Osteoblast (primary cell): ENCODE results near the gene AUTS2. TPM values are rescaled to one million over a fixed set of nuclear protein-coding genes. Genes with fewer than 3 reads are reported as not detected.

Source experiments
- DNase-seq: peaks from one replicate; pipeline ENCODE4 v3.0.0; 2011; ENCODE audit warnings: low spot score, mixed read lengths; ENCODE audit not compliant: insufficient read length; ENCODE audit errors: missing footprints
- H2AFZ ChIP-seq: 2 replicates; pipeline ENCODE4 v1.6.0; 2011; ENCODE audit warnings: mild to moderate bottlenecking, low read length
- H3K27ac ChIP-seq: 2 replicates; pipeline ENCODE4 v1.5.1; 2011; ENCODE audit warnings: mild to moderate bottlenecking, low read depth, low read length, moderate library complexity
- H3K27me3 ChIP-seq: 2 replicates; pipeline ENCODE4 v1.6.0; 2012; ENCODE audit warnings: mild to moderate bottlenecking, control low read depth, inconsistent platforms, low read length, moderate library complexity; ENCODE audit not compliant: insufficient read depth
- H3K36me3 ChIP-seq: 2 replicates; pipeline ENCODE4 v1.5.1; 2011; ENCODE audit warnings: mild to moderate bottlenecking, low read length, control low read depth, moderate library complexity; ENCODE audit not compliant: insufficient read depth
- H3K4me1 ChIP-seq: 2 replicates; pipeline ENCODE4 v1.5.1; 2011; ENCODE audit warnings: mild to moderate bottlenecking, low read length, control low read depth, moderate library complexity; ENCODE audit not compliant: insufficient read depth
- H3K4me2 ChIP-seq: 2 replicates; pipeline ENCODE4 v1.6.0; 2011; ENCODE audit warnings: mild to moderate bottlenecking, low read length; ENCODE audit not compliant: insufficient read depth
- H3K4me3 ChIP-seq: fragments of 200-600 bp; sonication (generic); 3 replicates; pipeline ENCODE4 v1.5.1; 2012; ENCODE audit warnings: mild to moderate bottlenecking, low read length, inconsistent platforms; ENCODE audit not compliant: insufficient read depth
- H3K79me2 ChIP-seq: 2 replicates; pipeline ENCODE4 v1.6.0; 2012; ENCODE audit warnings: mild to moderate bottlenecking, low read length, control low read depth, inconsistent platforms; ENCODE audit not compliant: insufficient read depth
- H3K9me3 ChIP-seq: 2 replicates; pipeline ENCODE4 v1.5.1; 2011; ENCODE audit warnings: low read depth, low read length, control low read depth
- H4K20me1 ChIP-seq: 2 replicates; pipeline ENCODE4 v1.6.0; 2012; ENCODE audit warnings: mild to moderate bottlenecking, low read length, control low read depth; ENCODE audit not compliant: insufficient read depth
- total RNA-seq: library from RNA; depleted of rRNA; stranded (reverse); fragments of >200 nt; gene quantifications from 2 replicates; pipeline ENCODE4 v1.2.3, GENCODE V29; 2012
- TF ChIP-seq, protein P1 (sequence below): IDR thresholded peaks from 2 replicates; pipeline ENCODE4 v1.5.1; 2011; ENCODE audit warnings: mild to moderate bottlenecking, low read depth, low read length, moderate library complexity; ENCODE audit errors: extremely low read depth

AUTS2 gene
- total RNA-seq, 1 donor: 15.2 TPM

DNA sequence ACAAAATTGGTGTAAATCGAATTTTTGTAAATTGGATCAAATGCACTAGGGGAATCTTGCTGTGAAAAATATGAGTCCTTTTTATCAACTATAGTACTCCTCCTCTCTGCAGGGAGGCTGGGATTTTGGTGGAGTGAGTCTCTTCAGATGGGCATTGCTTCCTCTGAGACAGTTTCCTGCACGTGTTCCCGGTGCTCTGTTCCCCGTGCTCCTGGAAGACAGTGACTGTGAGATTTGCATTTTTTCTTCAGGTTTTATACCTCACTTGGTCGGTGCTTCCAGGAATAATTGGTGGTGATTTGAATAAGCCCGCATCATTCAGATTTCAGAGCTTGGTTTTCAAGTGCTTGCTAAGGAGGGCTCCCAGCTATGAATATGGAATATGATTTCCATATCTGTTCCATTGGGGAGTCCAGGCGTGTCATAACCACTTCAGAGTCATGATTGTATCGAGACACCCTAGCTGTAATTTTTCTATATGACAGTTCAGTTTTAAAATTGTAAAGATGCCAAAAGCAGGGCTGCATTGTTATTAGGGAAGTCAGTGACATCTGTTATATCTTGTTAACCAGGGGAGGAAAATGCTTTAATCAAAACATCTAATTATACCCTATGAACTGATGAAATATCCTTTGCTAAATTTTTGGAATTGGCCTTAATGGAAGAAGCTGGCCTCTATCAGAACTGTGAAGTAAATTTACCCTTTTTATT, 12.3 kb downstream of the AUTS2 start:
- TF ChIP-seq, protein P1, sequence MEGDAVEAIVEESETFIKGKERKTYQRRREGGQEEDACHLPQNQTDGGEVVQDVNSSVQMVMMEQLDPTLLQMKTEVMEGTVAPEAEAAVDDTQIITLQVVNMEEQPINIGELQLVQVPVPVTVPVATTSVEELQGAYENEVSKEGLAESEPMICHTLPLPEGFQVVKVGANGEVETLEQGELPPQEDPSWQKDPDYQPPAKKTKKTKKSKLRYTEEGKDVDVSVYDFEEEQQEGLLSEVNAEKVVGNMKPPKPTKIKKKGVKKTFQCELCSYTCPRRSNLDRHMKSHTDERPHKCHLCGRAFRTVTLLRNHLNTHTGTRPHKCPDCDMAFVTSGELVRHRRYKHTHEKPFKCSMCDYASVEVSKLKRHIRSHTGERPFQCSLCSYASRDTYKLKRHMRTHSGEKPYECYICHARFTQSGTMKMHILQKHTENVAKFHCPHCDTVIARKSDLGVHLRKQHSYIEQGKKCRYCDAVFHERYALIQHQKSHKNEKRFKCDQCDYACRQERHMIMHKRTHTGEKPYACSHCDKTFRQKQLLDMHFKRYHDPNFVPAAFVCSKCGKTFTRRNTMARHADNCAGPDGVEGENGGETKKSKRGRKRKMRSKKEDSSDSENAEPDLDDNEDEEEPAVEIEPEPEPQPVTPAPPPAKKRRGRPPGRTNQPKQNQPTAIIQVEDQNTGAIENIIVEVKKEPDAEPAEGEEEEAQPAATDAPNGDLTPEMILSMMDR: no peak
- H3K9me3 ChIP-seq: no peaks in the 10 kb centered on the region
- H3K36me3 ChIP-seq: no peaks in the 10 kb centered on the region
- H3K27me3 ChIP-seq: no peaks in the 10 kb centered on the region
- no peak overlapping the region for H3K4me3 ChIP-seq
- no peaks in the 10 kb centered on the region for H3K4me1 ChIP-seq
- no peak overlapping the region for H2AFZ ChIP-seq
- H3K4me2 ChIP-seq: no peak overlapping the region
- peaks cover 4% of the 10 kb centered on the region for H3K79me2 ChIP-seq
- no peak overlapping the region for H3K27ac ChIP-seq
- no peak for DNase-seq
- peaks cover 5% of the 10 kb centered on the region for H4K20me1 ChIP-seq

DNA sequence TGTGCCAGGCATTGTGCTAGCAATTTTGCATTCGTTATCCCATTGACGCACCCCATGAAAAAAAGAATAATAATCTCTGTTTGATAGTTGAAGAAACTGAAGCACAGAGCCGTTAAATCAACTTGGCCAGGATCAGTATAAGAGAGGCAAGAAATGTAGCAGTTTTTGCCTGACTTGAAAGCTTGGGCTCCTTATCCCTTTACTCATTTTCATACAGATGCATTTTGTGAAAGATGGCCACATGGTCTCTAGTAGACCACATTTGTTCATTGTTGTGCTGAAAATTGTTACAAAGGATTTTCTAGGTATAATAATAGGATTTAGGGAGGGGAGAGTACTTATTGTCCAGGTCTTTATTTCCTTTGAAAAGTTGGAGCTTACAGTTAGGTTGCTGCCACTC, 14.7 kb downstream of the AUTS2 start:
- Histone ChIP-seq H3K4me1 (no peaks in the 10 kb centered on the region), H3K79me2 (peaks cover 2% of the 10 kb centered on the region), H3K9me3 (no peaks in the 10 kb centered on the region), H3K36me3 (no peaks in the 10 kb centered on the region), H3K4me3 (no peak overlapping the region), H4K20me1 (peaks cover under 1% of the 10 kb centered on the region), H3K27ac (no peak overlapping the region), H3K27me3 (no peaks in the 10 kb centered on the region), H3K4me2 (no peak overlapping the region), H2AFZ (no peak overlapping the region)
- no peak for DNase-seq
- TF ChIP-seq, protein P1: no peak

DNA sequence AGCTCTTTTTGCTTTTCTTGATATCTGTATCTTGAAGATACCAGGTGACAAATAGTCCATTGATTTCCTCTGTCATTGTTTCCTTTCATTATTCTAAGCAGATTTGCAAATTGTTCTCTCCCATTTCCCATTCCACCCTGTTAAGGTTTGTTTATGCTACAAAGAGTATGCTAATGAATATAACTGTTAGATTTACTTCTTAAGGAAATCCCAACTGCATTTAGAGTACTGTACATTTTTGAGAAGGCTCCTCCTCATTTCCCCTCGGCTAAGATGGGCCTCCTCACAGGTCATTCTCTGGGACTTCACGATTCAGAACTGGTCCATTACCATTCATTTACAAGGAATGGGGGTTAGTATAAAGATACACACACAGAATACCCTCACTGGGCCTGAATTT, 15.6 kb downstream of the AUTS2 start:
- no peaks in the 10 kb centered on the region for H3K4me1 ChIP-seq
- H3K79me2 ChIP-seq: peaks cover 2% of the 10 kb centered on the region
- H3K36me3 ChIP-seq: no peaks in the 10 kb centered on the region
- H3K27ac ChIP-seq: no peak overlapping the region
- TF ChIP-seq, protein P1: no peak
- no peak overlapping the region for H3K4me2 ChIP-seq
- H3K27me3 ChIP-seq: no peaks in the 10 kb centered on the region
- no peak overlapping the region for H2AFZ ChIP-seq
- H3K4me3 ChIP-seq: no peak overlapping the region
- no peak for DNase-seq
- no peaks in the 10 kb centered on the region for H3K9me3 ChIP-seq
- no peaks in the 10 kb centered on the region for H4K20me1 ChIP-seq

DNA sequence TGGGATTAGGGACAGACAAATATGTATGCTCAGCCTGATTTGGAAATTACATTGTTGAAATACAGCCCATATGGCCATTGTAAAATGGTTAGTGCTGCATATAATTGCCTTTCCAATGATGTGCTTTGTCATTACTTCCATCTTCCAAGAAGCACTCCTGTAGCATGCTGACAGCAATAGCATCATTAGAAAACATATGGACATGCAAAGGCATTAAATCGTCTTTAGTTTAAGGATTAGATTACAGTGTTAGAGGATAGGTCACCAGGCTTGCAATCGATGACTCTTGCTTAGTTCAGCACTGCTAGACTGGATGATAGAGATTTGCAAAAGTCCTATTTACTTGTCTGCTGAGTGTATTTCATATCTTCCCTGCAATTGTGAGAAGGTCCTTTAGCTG, 17.4 kb downstream of the AUTS2 start:
- TF ChIP-seq, protein P1: no peak
- H3K79me2 ChIP-seq: peaks cover 2% of the 10 kb centered on the region
- no peak overlapping the region for H3K4me2 ChIP-seq
- no peak overlapping the region for H2AFZ ChIP-seq
- H3K9me3 ChIP-seq: no peaks in the 10 kb centered on the region
- no peaks in the 10 kb centered on the region for H3K27me3 ChIP-seq
- no peaks in the 10 kb centered on the region for H4K20me1 ChIP-seq
- no peak for DNase-seq
- H3K36me3 ChIP-seq: no peaks in the 10 kb centered on the region
- peaks cover 4% of the 10 kb centered on the region for H3K4me1 ChIP-seq
- no peak overlapping the region for H3K4me3 ChIP-seq
- no peak overlapping the region for H3K27ac ChIP-seq
